LNCaP clone FGC (cell line): ENCODE results near the gene CHD3.

Experiments
- DNase-seq: peaks from one replicate; pipeline ENCODE4 v3.0.0-alpha.2; 2011; ENCODE audit warnings: low read depth
- H3K4me3 ChIP-seq: 2 replicates; pipeline ENCODE4 v1.5.1; 2011; ENCODE audit warnings: mild to moderate bottlenecking, low read depth, low read length, control low read depth
- CTCF ChIP-seq: IDR thresholded peaks from 2 replicates; pipeline ENCODE4 v1.5.1; 2012; ENCODE audit warnings: mild to moderate bottlenecking; ENCODE audit not compliant: control insufficient read depth, insufficient read depth; ENCODE audit errors: extremely low read depth

The CHD3 gene

DNA sequence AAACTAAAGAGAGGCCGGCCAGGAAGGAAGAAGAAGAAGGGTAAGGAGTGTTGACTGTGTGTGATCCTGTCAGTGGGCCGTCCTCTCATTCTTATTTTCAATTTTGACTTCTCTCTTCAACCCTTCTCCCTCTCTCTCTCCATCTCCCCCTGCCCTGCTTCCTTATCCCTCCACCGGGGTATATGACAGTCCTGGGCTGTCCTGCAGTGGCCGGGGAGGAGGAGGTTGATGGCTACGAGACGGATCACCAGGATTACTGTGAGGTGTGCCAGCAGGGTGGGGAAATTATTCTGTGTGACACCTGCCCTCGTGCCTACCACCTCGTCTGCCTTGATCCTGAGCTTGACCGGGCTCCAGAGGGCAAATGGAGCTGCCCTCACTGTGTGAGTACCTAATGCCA, 5.6 kb downstream of the CHD3 start:
- H3K4me3 ChIP-seq = no peak overlapping the region
- DNase-seq = no peak
- no peak for TF ChIP-seq CTCF

- H3K4me3 ChIP-seq = no peak overlapping the region
- no peak for TF ChIP-seq CTCF
- no peak for DNase-seq
Observed at GRCh38 chr17:7894866-7895265, 6.3 kb downstream of the CHD3 start.

DNA sequence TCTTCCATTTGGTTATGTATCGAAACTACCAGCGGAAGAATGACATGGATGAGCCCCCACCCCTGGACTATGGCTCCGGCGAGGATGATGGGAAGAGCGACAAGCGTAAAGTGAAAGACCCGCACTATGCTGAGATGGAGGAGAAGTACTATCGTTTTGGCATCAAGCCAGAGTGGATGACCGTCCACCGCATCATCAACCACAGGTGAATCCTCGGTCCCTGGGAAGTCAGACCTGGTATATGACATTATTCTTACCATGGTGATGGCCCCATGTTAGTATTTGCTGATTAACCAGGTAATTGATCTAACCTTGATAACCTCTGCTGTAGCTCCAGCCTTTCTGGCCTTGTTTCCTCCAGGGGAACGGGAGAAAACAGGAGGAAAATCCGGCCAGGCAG, 8.5 kb downstream of the CHD3 start:
- no peak for TF ChIP-seq CTCF
- DNase-seq = no peak
- H3K4me3 ChIP-seq = no peak overlapping the region

- peak; percentile 10; the same call in 1 of the 2 replicates for TF ChIP-seq CTCF
- H3K4me3 ChIP-seq = no peak overlapping the region
- no peak for DNase-seq
Observed at GRCh38 chr17:7897773-7898172, 9.2 kb downstream of the CHD3 start.

- no peak for TF ChIP-seq CTCF
- no peak overlapping the region for H3K4me3 ChIP-seq
- peak; percentile 90 for DNase-seq
Observed at GRCh38 chr17:7903154-7904103, 14.8 kb downstream of the CHD3 start.

GRCh38 chr17:7909089-7909488, 20.5 kb downstream of the CHD3 start:
- no peak overlapping the region for H3K4me3 ChIP-seq
- TF ChIP-seq CTCF = no peak
- DNase-seq = no peak
